ENCODE measurements around the gene GAREM1. TPM values are rescaled to one million over a fixed set of nuclear protein-coding genes. Genes with fewer than 3 reads are reported as not detected.
"Not testable (repeated sequence)": the region's sequence is repeated elsewhere in the genome, so short reads cannot be mapped to it uniquely, and the experiment has no call there.

GAREM1 gene
- total and polyA plus RNA-seq, 12 donors = 3.5 to 69.5 (median 23.0) TPM

- intact Hi-C loops (cut with DNase I) = loop anchor here in 1 of 2 donors (10.0 kb wide), 1 partner anchor 64 kb away; no protein-coding TSS in a partner anchor
- DNase-seq = no peak
- H3K4me1 ChIP-seq (replicated peaks in 1 of 2) = no peaks in the 10 kb centered on the region
- H3K4me3 ChIP-seq = no peak overlapping the region
- no peaks in the 10 kb centered on the region for H3K36me3 ChIP-seq (replicated peaks in 1 of 2)
- 50 to 65% (median 58%) methylated on average over 1 of the region's 1 CpG for whole genome bisulfite sequencing, 4 donors
- TF ChIP-seq POLR2A (IDR thresholded peaks at IDR 0.05) (no peak), CTCF (IDR thresholded peaks at IDR 0.05) (no peak)
- no peaks in the 10 kb centered on the region for H3K9me3 ChIP-seq (replicated peaks in 1 of 3)
- no peaks in the 10 kb centered on the region for H3K27me3 ChIP-seq
- H3K27ac ChIP-seq = no peak overlapping the region
Measured at GRCh38 chr18:32480581-32480980, 9.9 kb upstream of the GAREM1 start.

GRCh38 chr18:32478807-32479206, 8.1 kb upstream of the GAREM1 start:
- Histone ChIP-seq H3K27me3 (no peaks in the 10 kb centered on the region), H3K4me1 (replicated peaks in 1 of 2) (no peaks in the 10 kb centered on the region), H3K9me3 (replicated peaks in 1 of 3) (no peaks in the 10 kb centered on the region), H3K27ac (no peak overlapping the region), H3K4me3 (no peak overlapping the region), H3K36me3 (replicated peaks in 1 of 2) (no peaks in the 10 kb centered on the region)
- DNase-seq = no peak
- no peak for TF ChIP-seq POLR2A (IDR thresholded peaks at IDR 0.05)
- WGBS, 4 donors = 60 to 82% (median 80%) methylated on average over 1 of the region's 1 CpG
- intact Hi-C loops (cut with DNase I) = loop anchor here (10.0 kb wide), 2 partner anchors 314 to 324 kb away; no protein-coding TSS in a partner anchor

GRCh38 chr18:32478317-32478716, 7.6 kb upstream of the GAREM1 start:
- no peaks in the 10 kb centered on the region for H3K4me1 ChIP-seq (replicated peaks in 1 of 2)
- no peaks in the 10 kb centered on the region for H3K27me3 ChIP-seq
- intact Hi-C loops (cut with DNase I) = loop anchor here (10.0 kb wide), 2 partner anchors 314 to 324 kb away; no protein-coding TSS in a partner anchor
- H3K9me3 ChIP-seq (replicated peaks in 1 of 3) = no peaks in the 10 kb centered on the region
- H3K27ac ChIP-seq = no peak overlapping the region
- no peak overlapping the region for H3K4me3 ChIP-seq
- WGBS, 4 donors = 79 to 95% (median 85%) methylated on average over 1 of the region's 1 CpG
- TF ChIP-seq POLR2A (IDR thresholded peaks at IDR 0.05) = no peak
- no peak for TF ChIP-seq CTCF (IDR thresholded peaks at IDR 0.05)
- H3K36me3 ChIP-seq (replicated peaks in 1 of 2) = no peaks in the 10 kb centered on the region
- DNase-seq = no peak

GRCh38 chr18:32476106-32476505, 5.4 kb upstream of the GAREM1 start:
- H3K9me3 ChIP-seq (replicated peaks in 1 of 3) = no peaks in the 10 kb centered on the region
- no peaks in the 10 kb centered on the region for H3K27me3 ChIP-seq
- no peaks in the 10 kb centered on the region for H3K36me3 ChIP-seq (replicated peaks in 1 of 2)
- TF ChIP-seq POLR2A (IDR thresholded peaks at IDR 0.05) (no peak), CTCF (IDR thresholded peaks at IDR 0.05) (no peak)
- no peak overlapping the region for H3K27ac ChIP-seq
- intact Hi-C loops (cut with DNase I) = loop anchor here (10.0 kb wide), 2 partner anchors 311 to 321 kb away; no protein-coding TSS in a partner anchor
- WGBS, 4 donors = 88 to 100% (median 94%) methylated on average over 2 of the region's 2 CpGs
- peaks cover 5 to 6% of the 10 kb centered on the region in 2 donors for H3K4me1 ChIP-seq (replicated peaks in 1 of 2)
- DNase-seq = no peak
- H3K4me3 ChIP-seq = no peak overlapping the region

GRCh38 chr18:32475069-32475468, 4.4 kb upstream of the GAREM1 start:
- 87 to 97% (median 96%) methylated on average over 12 of the region's 12 CpGs for WGBS, 4 donors
- H3K4me3 ChIP-seq; H3K27me3 ChIP-seq; DNase-seq; H3K27ac ChIP-seq; H3K9me3 ChIP-seq (replicated peaks in 1 of 3); H3K36me3 ChIP-seq (replicated peaks in 1 of 2); H3K4me1 ChIP-seq (replicated peaks in 1 of 2): not testable (repeated sequence)
- intact Hi-C loops (cut with DNase I) = loop anchor here (10.0 kb wide), 2 partner anchors 310 to 320 kb away; no protein-coding TSS in a partner anchor
